Measurements from ENCODE around the gene PROM1. TPM values are rescaled to one million over a fixed set of nuclear protein-coding genes. Genes with fewer than 3 reads are reported as not detected.

The PROM1 gene
- total and polyA plus RNA-seq, 2 of the 13 experiments (the other 11 are each of a cell fraction or from before 2014, with no cell fraction given): 3.9 to 16.4 TPM

DNA sequence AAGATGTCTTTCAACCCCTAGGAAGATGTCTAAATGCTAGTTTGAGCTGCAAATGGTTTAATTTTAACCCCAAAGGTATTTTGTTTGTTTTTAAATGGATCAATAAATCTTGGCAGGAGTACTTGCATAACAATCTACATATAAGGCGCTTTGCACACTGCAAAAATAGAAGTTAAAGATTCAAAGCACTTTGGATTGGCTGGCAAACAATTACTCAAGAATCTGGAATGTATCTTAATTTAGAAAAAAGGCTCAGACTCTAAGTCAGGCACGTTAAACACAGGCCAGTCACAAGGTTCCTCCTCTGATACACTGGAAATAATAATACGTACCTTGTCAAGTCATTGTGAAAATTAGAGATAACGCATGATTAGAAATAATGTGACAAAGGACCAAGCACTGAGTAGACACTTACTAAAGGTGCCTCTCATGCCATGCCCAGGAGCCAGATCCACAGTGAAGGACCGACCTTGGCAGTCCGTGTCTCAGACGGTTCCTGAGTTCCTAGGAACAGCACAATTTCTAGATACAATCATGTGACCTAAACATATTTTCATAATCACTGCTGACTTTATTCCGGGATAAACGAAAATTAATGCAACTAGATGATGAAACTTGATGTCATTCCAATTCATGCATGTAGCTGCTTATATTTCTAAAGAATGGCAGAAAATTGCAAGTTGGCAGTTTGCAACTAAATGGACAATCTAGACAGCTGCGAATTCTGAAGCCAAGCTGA, 49.6 kb downstream of the PROM1 start (continued):
- TF ChIP-seq, protein P1, sequence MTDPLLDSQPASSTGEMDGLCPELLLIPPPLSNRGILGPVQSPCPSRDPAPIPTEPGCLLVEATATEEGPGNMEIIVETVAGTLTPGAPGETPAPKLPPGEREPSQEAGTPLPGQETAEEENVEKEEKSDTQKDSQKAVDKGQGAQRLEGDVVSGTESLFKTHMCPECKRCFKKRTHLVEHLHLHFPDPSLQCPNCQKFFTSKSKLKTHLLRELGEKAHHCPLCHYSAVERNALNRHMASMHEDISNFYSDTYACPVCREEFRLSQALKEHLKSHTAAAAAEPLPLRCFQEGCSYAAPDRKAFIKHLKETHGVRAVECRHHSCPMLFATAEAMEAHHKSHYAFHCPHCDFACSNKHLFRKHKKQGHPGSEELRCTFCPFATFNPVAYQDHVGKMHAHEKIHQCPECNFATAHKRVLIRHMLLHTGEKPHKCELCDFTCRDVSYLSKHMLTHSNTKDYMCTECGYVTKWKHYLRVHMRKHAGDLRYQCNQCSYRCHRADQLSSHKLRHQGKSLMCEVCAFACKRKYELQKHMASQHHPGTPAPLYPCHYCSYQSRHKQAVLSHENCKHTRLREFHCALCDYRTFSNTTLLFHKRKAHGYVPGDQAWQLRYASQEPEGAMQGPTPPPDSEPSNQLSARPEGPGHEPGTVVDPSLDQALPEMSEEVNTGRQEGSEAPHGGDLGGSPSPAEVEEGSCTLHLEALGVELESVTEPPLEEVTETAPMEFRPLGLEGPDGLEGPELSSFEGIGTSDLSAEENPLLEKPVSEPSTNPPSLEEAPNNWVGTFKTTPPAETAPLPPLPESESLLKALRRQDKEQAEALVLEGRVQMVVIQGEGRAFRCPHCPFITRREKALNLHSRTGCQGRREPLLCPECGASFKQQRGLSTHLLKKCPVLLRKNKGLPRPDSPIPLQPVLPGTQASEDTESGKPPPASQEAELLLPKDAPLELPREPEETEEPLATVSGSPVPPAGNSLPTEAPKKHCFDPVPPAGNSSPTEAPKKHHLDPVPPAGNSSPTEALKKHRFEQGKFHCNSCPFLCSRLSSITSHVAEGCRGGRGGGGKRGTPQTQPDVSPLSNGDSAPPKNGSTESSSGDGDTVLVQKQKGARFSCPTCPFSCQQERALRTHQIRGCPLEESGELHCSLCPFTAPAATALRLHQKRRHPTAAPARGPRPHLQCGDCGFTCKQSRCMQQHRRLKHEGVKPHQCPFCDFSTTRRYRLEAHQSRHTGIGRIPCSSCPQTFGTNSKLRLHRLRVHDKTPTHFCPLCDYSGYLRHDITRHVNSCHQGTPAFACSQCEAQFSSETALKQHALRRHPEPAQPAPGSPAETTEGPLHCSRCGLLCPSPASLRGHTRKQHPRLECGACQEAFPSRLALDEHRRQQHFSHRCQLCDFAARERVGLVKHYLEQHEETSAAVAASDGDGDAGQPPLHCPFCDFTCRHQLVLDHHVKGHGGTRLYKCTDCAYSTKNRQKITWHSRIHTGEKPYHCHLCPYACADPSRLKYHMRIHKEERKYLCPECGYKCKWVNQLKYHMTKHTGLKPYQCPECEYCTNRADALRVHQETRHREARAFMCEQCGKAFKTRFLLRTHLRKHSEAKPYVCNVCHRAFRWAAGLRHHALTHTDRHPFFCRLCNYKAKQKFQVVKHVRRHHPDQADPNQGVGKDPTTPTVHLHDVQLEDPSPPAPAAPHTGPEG (CRISPR knock-in tag; IDR thresholded peaks at IDR 0.05): no peak
- TF ChIP-seq, protein P2, sequence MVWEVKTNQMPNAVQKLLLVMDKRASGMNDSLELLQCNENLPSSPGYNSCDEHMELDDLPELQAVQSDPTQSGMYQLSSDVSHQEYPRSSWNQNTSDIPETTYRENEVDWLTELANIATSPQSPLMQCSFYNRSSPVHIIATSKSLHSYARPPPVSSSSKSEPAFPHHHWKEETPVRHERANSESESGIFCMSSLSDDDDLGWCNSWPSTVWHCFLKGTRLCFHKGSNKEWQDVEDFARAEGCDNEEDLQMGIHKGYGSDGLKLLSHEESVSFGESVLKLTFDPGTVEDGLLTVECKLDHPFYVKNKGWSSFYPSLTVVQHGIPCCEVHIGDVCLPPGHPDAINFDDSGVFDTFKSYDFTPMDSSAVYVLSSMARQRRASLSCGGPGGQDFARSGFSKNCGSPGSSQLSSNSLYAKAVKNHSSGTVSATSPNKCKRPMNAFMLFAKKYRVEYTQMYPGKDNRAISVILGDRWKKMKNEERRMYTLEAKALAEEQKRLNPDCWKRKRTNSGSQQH (CRISPR knock-in tag; IDR thresholded peaks at IDR 0.05; ENCODE audit: low read depth): no peak
- TF ChIP-seq SIX1 (CRISPR knock-in tag; IDR thresholded peaks at IDR 0.05; ENCODE audit: borderline replicate concordance) (peak; percentile 40; the same call in 1 of the 2 replicates), RCOR2 (CRISPR knock-in tag; IDR thresholded peaks at IDR 0.05) (0 out of 2 replicates have a peak, but pooled peaks have one; percentile 63), ZNF788 (CRISPR knock-in tag; IDR thresholded peaks at IDR 0.05; ENCODE audit: borderline replicate concordance) (no peak), ZNF567 (CRISPR knock-in tag; IDR thresholded peaks at IDR 0.05; ENCODE audit: borderline replicate concordance) (no peak), ZNF614 (CRISPR knock-in tag; IDR thresholded peaks at IDR 0.05; ENCODE audit: borderline replicate concordance) (0 out of 2 replicates have a peak, but pooled peaks have one; percentile 48), ZNF768 (CRISPR knock-in tag; IDR thresholded peaks at IDR 0.05) (no peak), HMG20A (CRISPR knock-in tag; IDR thresholded peaks at IDR 0.05; ENCODE audit: borderline replicate concordance) (peak; percentile 76), MIXL1 (CRISPR knock-in tag; IDR thresholded peaks at IDR 0.05) (peak; percentile 93), ZNF670 (CRISPR knock-in tag; IDR thresholded peaks at IDR 0.05; ENCODE audit: borderline replicate concordance) (no peak), ZNF746 (CRISPR knock-in tag; IDR thresholded peaks at IDR 0.05) (no peak), SMAD3 (CRISPR knock-in tag; IDR thresholded peaks at IDR 0.05) (0 out of 2 replicates have a peak, but pooled peaks have one; percentile 18), MIER2 (CRISPR knock-in tag; IDR thresholded peaks at IDR 0.05) (no peak)
- TF ChIP-seq, protein P3, sequence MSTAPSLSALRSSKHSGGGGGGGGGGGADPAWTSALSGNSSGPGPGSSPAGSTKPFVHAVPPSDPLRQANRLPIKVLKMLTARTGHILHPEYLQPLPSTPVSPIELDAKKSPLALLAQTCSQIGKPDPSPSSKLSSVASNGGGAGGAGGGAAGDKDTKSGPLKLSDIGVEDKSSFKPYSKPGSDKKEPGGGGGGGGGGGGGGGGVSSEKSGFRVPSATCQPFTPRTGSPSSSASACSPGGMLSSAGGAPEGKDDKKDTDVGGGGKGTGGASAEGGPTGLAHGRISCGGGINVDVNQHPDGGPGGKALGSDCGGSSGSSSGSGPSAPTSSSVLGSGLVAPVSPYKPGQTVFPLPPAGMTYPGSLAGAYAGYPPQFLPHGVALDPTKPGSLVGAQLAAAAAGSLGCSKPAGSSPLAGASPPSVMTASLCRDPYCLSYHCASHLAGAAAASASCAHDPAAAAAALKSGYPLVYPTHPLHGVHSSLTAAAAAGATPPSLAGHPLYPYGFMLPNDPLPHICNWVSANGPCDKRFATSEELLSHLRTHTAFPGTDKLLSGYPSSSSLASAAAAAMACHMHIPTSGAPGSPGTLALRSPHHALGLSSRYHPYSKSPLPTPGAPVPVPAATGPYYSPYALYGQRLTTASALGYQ (CRISPR knock-in tag; IDR thresholded peaks at IDR 0.05): peak; percentile 56; the same call in 1 of the 2 replicates
- TF ChIP-seq, protein P4, sequence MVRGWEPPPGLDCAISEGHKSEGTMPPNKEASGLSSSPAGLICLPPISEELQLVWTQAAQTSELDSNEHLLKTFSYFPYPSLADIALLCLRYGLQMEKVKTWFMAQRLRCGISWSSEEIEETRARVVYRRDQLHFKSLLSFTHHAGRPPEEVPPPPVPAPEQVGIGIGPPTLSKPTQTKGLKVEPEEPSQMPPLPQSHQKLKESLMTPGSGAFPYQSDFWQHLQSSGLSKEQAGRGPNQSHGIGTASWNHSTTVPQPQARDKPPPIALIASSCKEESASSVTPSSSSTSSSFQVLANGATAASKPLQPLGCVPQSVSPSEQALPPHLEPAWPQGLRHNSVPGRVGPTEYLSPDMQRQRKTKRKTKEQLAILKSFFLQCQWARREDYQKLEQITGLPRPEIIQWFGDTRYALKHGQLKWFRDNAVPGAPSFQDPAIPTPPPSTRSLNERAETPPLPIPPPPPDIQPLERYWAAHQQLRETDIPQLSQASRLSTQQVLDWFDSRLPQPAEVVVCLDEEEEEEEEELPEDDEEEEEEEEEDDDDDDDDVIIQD (CRISPR knock-in tag; IDR thresholded peaks at IDR 0.05; ENCODE audit: low read depth): peak; percentile 89; the same call in 1 of the 2 replicates
- TF ChIP-seq, protein P5, sequence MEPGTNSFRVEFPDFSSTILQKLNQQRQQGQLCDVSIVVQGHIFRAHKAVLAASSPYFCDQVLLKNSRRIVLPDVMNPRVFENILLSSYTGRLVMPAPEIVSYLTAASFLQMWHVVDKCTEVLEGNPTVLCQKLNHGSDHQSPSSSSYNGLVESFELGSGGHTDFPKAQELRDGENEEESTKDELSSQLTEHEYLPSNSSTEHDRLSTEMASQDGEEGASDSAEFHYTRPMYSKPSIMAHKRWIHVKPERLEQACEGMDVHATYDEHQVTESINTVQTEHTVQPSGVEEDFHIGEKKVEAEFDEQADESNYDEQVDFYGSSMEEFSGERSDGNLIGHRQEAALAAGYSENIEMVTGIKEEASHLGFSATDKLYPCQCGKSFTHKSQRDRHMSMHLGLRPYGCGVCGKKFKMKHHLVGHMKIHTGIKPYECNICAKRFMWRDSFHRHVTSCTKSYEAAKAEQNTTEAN (CRISPR knock-in tag; conservative IDR thresholded peaks at IDR 0.05): peak; percentile 63; the same call in 1 of the 2 replicates

Data from HepG2 (cell line).